GM12874 (cell line): ENCODE data around the gene C1orf21.

Experiments used
- TF ChIP-seq, protein P1 (sequence below): IDR thresholded peaks from 2 replicates; pipeline ENCODE4 v1.5.1; 2011; ENCODE audit warnings: low read depth, mild to moderate bottlenecking, control low read depth, low read length, moderate library complexity; ENCODE audit not compliant: insufficient read depth

Gene C1orf21

DNA sequence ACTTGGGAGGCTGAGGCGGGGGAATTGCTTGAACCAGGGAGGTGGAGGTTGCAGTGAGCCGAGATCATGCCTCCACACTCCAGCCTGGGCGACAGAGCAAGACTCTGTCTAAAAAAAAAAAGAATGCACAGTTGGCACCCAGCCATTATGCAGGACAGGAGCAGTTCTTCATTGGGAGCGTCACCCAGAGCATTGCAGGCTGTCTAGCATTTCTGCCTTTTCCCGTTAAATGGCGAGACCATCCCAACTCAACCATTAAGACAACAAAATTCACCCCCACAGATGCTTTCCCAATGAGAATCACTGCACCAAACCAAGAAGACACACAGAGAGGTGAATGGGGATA lies 262.0 kb downstream of the C1orf21 start:
- TF ChIP-seq, protein P1, sequence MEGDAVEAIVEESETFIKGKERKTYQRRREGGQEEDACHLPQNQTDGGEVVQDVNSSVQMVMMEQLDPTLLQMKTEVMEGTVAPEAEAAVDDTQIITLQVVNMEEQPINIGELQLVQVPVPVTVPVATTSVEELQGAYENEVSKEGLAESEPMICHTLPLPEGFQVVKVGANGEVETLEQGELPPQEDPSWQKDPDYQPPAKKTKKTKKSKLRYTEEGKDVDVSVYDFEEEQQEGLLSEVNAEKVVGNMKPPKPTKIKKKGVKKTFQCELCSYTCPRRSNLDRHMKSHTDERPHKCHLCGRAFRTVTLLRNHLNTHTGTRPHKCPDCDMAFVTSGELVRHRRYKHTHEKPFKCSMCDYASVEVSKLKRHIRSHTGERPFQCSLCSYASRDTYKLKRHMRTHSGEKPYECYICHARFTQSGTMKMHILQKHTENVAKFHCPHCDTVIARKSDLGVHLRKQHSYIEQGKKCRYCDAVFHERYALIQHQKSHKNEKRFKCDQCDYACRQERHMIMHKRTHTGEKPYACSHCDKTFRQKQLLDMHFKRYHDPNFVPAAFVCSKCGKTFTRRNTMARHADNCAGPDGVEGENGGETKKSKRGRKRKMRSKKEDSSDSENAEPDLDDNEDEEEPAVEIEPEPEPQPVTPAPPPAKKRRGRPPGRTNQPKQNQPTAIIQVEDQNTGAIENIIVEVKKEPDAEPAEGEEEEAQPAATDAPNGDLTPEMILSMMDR, result no peak

DNA sequence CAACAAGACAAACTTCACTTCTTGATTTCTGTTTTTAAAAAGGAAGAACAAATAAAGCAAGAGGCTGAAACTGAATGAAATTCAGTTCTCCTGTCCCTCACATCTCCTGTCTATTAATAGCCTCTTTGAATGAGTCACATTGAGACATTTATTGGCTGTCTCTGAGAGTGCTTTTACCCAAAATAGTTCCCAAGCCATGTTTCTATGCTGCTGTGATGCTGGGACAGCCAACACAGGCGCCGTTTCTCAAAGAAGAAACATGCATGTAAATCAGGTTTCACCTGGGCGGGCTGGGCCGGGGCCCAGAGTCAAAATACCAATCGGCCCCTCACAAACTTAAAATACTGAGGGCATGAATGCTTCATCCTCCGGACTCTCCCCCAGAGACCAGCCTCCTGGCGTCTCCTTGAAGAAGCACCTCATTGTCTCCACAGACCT lies 262.6 kb downstream of the C1orf21 start:
- TF ChIP-seq, protein P1, result no peak

DNA sequence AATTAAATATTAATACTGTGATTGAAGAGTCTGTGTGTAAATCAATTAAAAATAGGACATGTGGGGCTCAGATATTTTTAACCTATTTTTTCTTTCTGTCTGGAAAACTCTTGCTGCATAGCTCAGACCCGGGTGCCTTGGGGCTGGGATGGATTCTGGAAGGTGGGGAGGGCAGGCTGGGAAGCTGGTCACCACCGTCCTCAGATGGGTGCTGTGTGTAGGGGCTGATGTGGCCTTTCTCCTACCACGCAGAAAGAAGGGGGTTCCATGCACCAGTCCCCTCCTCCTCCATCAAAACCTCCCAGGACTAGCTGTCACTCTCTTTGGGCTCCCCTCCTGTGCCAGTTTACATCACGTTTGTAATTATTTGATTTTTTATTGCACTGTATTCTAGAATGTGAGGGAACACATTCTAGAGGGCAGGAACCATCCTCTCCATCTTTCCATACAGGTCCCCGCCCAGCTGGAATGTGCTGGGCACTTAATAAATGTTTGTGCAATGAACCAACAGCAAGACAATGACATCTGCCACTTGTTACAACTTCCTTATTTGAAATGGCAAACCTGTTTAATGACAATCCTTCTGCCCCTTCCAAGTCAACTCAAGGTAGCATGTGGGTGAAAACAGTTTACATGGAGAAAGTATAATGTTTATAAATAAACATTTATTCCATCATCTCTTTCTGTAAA lies 263.5 kb downstream of the C1orf21 start:
- TF ChIP-seq, protein P1, result no peak

DNA sequence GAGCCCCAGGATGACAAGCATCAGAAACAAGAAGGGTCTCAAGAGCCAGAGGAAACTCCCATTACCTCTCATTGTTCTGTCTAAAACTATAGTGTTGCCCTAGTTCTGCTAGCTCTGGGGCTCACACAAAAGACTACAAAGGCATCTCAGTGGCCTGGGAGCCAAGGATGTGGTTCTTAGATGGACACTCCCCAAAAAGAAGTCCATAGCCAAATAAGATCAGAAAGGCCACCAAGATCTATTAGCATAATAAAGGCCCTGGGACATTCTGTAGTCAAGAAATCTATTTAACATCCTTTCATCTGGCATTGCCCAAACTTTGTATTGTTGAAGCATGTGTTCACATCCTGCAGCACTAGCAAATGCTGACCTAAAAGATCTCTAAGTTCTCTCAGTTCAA lies 268.4 kb downstream of the C1orf21 start:
- TF ChIP-seq, protein P1, result no peak

DNA sequence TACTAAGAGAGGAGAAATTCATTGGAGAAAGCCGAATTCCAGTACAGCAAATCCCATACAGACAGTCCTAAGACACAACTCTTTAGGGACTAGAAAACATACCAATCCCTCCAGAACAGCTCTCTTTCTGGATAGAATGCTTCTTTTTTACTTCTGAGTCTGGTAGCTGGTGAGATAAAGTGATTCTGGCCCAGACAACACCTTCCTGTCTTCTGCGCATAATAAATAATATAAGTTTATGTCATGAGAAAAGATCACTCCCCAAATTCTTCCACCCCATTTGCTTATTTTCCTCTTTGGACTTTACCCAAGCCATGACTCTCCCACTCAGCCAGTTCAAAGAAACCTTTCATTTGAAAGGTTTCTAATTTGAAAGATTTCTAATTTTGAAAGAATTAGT lies 269.4 kb downstream of the C1orf21 start:
- TF ChIP-seq, protein P1, result no peak

DNA sequence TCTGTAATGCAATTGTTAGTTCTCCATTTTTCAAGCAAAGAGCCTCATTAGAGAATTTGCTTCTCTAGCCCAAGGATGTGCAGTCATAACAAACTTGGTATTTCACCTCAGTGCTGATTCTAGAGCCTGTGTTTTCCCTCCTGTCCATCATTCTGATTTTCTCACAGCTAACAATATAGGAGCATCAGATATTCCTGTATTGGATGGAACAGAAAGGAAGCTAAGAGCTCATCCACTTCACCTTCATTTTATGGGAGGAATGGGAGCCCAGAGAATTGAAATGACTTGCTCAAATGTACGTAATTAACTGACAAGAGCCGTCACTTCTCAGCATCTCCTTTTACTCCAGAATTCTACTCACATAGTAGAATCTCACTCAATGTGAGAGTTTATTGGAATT lies 271.2 kb downstream of the C1orf21 start:
- TF ChIP-seq, protein P1, result no peak

DNA sequence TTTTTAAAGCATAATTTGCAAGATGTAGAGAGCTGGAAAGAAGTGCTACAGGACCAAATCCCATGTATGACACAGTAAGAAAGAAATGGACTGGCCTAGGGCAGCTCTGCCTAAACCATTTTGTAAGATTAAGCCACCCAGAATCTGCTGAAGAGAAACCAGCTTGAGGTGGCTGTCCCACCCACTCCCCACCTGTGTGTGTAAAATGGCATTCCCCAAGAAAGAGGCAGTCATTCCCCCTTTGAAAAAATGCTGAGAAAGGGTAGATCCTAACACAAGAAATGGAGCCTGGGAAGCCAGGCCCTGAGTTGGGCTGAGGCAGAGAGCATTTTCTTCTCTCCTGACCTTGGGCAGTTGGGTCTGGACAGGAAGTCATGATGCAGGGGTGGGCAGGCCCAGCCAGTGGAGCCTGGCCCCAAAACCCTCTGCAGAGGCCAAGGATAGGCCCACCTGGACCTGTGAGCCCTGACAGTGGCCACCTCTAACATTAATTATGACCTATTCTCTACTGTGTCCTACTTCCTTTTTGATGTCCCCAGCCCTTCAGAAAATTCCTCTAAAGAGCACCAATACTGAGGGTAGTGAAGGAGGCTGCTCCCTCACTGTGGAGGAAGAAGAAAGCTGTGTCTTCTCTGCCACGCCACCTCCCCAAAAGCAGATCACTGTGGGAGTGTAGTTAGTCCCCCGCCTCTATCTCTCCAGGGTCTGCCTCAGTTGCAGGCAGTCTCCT lies 273.8 kb downstream of the C1orf21 start:
- TF ChIP-seq, protein P1, result no peak
